Subcutaneous abdominal adipose tissue (tissue), 5 donors: ENCODE results near the gene NLE1.
"Not testable (repeated sequence)": the region's sequence is repeated elsewhere in the genome, so short reads cannot be mapped to it uniquely, and the experiment has no call there.

Source experiments
- H3K27ac ChIP-seq: one replicate; pipeline ENCODE4 v1.7.0; 2013; ENCODE audit warnings: low read depth, mild to moderate bottlenecking, inconsistent platforms, low read length, moderate library complexity
- H3K27me3 ChIP-seq, 5 donors: one replicate each; pipeline ENCODE4 v1.7.0; 2013; ENCODE audit warnings: low read length in 5 of 5, inconsistent platforms in 1 of 5; ENCODE audit not compliant: control insufficient read depth in 5 of 5, insufficient read depth in 4 of 5
- H3K36me3 ChIP-seq, 5 donors: one replicate each; pipeline ENCODE4 v1.7.0; 2013; ENCODE audit warnings: low read length in 5 of 5; ENCODE audit not compliant: control insufficient read depth in 5 of 5, insufficient read depth in 5 of 5
- H3K4me1 ChIP-seq, 5 donors: one replicate each; pipeline ENCODE4 v1.7.0; 2013; ENCODE audit warnings: low read length in 5 of 5, mild to moderate bottlenecking in 3 of 5, moderate library complexity in 1 of 5; ENCODE audit not compliant: control insufficient read depth in 5 of 5, insufficient read depth in 5 of 5
- H3K4me3 ChIP-seq, 5 donors: one replicate each; pipeline ENCODE4 v1.7.0; 2013; ENCODE audit warnings: low read length in 5 of 5, low read depth in 1 of 5
- H3K9ac ChIP-seq, 5 donors: one replicate each; pipeline ENCODE4 v1.7.0; 2013; ENCODE audit warnings: low read length in 5 of 5, mild to moderate bottlenecking in 4 of 5, moderate library complexity in 3 of 5
- H3K9me3 ChIP-seq, 5 donors: one replicate each; pipeline ENCODE4 v1.7.0; 2013; ENCODE audit warnings: low read length in 5 of 5; ENCODE audit not compliant: control insufficient read depth in 5 of 5
- donor health status: healthy.
- donor health status: healthy.
- donor health status: healthy.
- donor health status: healthy.
- donor health status: healthy.

Gene NLE1

GRCh38 chr17:35163886-35164285, 21.8 kb upstream of the NLE1 start:
- H3K4me1 ChIP-seq = peaks cover 0 to 11% (median 0%) of the 10 kb centered on the region in 5 donors
- H3K9ac ChIP-seq = no peak overlapping the region
- H3K36me3 ChIP-seq = no peaks in the 10 kb centered on the region
- H3K27me3 ChIP-seq = peaks cover 0 to 2% (median 0%) of the 10 kb centered on the region in 5 donors
- H3K27ac ChIP-seq = no peak overlapping the region
- no peak overlapping the region for H3K4me3 ChIP-seq
- H3K9me3 ChIP-seq = no peaks in the 10 kb centered on the region

- H3K36me3 ChIP-seq = no peaks in the 10 kb centered on the region
These were observed 20.7 kb upstream of the NLE1 start for GRCh38 chr17:35162755-35163154.

GRCh38 chr17:35161281-35161761, 19.2 kb upstream of the NLE1 start:
- no peaks in the 10 kb centered on the region for H3K36me3 ChIP-seq
- H3K4me3 ChIP-seq = no peak overlapping the region
- H3K27ac ChIP-seq = no peak overlapping the region
- H3K4me1 ChIP-seq = no peaks in the 10 kb centered on the region
- H3K27me3 ChIP-seq = peaks cover 0 to 2% (median 0%) of the 10 kb centered on the region in 5 donors
- no peaks in the 10 kb centered on the region for H3K9me3 ChIP-seq
- H3K9ac ChIP-seq = no peak overlapping the region

More at GRCh38 chr17:35162755-35163154, 20.7 kb upstream of the NLE1 start:
- H3K4me3 ChIP-seq = no peak overlapping the region
- no peak overlapping the region for H3K9ac ChIP-seq
- peaks cover 0 to 2% (median 0%) of the 10 kb centered on the region in 5 donors for H3K27me3 ChIP-seq
- H3K27ac ChIP-seq = no peak overlapping the region
- H3K9me3 ChIP-seq = no peaks in the 10 kb centered on the region
- peaks cover 0 to 8% (median 0%) of the 10 kb centered on the region in 5 donors for H3K4me1 ChIP-seq

- no peaks in the 10 kb centered on the region for H3K4me1 ChIP-seq
- H3K9ac ChIP-seq = no peak overlapping the region
- no peaks in the 10 kb centered on the region for H3K9me3 ChIP-seq
- H3K36me3 ChIP-seq = no peaks in the 10 kb centered on the region
- H3K27me3 ChIP-seq = peaks cover 0 to 2% (median 0%) of the 10 kb centered on the region in 5 donors
- H3K4me3 ChIP-seq = no peak overlapping the region
- no peak overlapping the region for H3K27ac ChIP-seq
These were observed 18.5 kb upstream of the NLE1 start for GRCh38 chr17:35160354-35161201.

GRCh38 chr17:35159940-35160339, 17.8 kb upstream of the NLE1 start:
- no peaks in the 10 kb centered on the region for H3K9me3 ChIP-seq
- H3K27ac ChIP-seq = no peak overlapping the region
- H3K36me3 ChIP-seq = no peaks in the 10 kb centered on the region
- H3K9ac ChIP-seq = no peak overlapping the region
- peaks cover 0 to 2% (median 0%) of the 10 kb centered on the region in 5 donors for H3K27me3 ChIP-seq
- H3K4me1 ChIP-seq = no peaks in the 10 kb centered on the region
- H3K4me3 ChIP-seq = no peak overlapping the region

GRCh38 chr17:35155246-35155645, 13.1 kb upstream of the NLE1 start:
- Histone ChIP-seq H3K4me1 (no peaks in the 10 kb centered on the region), H3K9me3 (no peaks in the 10 kb centered on the region), H3K4me3 (no peak overlapping the region), H3K27ac (no peak overlapping the region), H3K36me3 (no peaks in the 10 kb centered on the region), H3K9ac (no peak overlapping the region), H3K27me3 (peaks cover 0 to 3% (median 0%) of the 10 kb centered on the region in 5 donors)

GRCh38 chr17:35154196-35155165, 12.4 kb upstream of the NLE1 start:
- no peak overlapping the region for H3K27ac ChIP-seq
- peaks cover 0 to 3% (median 0%) of the 10 kb centered on the region in 5 donors for H3K27me3 ChIP-seq
- H3K4me3 ChIP-seq = no peak overlapping the region
- no peaks in the 10 kb centered on the region for H3K9me3 ChIP-seq
- no peaks in the 10 kb centered on the region for H3K36me3 ChIP-seq
- no peaks in the 10 kb centered on the region for H3K4me1 ChIP-seq
- H3K9ac ChIP-seq = no peak overlapping the region

GRCh38 chr17:35152421-35153140, 10.5 kb upstream of the NLE1 start:
- Histone ChIP-seq H3K27me3 (peaks cover 0 to 3% (median 0%) of the 10 kb centered on the region in 5 donors), H3K9me3 (no peaks in the 10 kb centered on the region), H3K9ac (no peak overlapping the region), H3K4me1 (peaks cover 0 to 15% (median 13%) of the 10 kb centered on the region in 5 donors), H3K27ac (no peak overlapping the region), H3K4me3 (no peak overlapping the region), H3K36me3 (no peaks in the 10 kb centered on the region)

GRCh38 chr17:35151080-35151479, 9.0 kb upstream of the NLE1 start:
- H3K4me3 ChIP-seq, H3K9ac ChIP-seq, H3K36me3 ChIP-seq, H3K9me3 ChIP-seq, H3K27ac ChIP-seq, H3K27me3 ChIP-seq: not testable (repeated sequence)
- peaks cover 0 to 15% (median 13%) of the 10 kb centered on the region in 5 donors for H3K4me1 ChIP-seq
